ENCODE results near the gene PCDHGC4. TPM values are rescaled to one million over a fixed set of nuclear protein-coding genes. Genes with fewer than 3 reads are reported as not detected.
A peak's percentile ranks its signal among the peaks of the same experiment; 100 is the strongest.

PCDHGC4 gene
- total and polyA plus RNA-seq, 2 of the 8 experiments (the other 6 are each of a cell fraction or from before 2014, with no cell fraction given) = 2.1 to 2.4 TPM

DNA sequence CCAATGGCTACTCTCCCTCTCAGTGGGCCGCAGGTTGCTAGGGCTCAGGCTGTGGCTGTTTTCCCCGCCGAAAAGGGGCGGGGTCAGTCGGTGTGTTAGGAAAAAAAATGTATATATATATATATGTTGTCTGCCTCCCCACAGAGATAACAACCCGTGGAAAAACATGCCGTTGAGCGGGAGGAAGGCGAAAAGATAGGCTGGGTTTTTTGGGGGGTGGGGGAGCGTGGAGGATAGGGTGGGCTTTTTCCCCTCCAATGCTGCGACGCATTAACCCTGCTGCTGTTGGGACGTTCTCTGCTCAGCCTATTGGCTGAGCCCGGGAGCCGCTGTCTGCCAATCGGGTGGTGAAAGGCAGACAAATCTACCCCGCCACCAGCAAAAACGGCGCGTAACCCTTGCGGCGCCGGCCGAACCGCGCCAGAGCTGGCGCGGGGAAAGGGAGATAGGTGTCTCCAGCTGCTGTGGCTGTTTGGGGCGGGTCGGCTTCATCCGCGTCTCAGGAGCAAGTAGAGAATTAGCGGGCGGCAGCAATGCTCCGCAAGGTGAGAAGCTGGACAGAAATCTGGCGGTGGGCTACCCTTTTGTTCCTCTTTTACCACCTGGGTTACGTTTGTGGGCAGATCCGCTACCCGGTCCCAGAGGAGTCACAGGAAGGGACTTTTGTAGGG, at the start of gene PCDHGC4 (continued):
- TF ChIP-seq, protein P1, sequence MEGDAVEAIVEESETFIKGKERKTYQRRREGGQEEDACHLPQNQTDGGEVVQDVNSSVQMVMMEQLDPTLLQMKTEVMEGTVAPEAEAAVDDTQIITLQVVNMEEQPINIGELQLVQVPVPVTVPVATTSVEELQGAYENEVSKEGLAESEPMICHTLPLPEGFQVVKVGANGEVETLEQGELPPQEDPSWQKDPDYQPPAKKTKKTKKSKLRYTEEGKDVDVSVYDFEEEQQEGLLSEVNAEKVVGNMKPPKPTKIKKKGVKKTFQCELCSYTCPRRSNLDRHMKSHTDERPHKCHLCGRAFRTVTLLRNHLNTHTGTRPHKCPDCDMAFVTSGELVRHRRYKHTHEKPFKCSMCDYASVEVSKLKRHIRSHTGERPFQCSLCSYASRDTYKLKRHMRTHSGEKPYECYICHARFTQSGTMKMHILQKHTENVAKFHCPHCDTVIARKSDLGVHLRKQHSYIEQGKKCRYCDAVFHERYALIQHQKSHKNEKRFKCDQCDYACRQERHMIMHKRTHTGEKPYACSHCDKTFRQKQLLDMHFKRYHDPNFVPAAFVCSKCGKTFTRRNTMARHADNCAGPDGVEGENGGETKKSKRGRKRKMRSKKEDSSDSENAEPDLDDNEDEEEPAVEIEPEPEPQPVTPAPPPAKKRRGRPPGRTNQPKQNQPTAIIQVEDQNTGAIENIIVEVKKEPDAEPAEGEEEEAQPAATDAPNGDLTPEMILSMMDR (IDR thresholded peaks at IDR 0.05; ENCODE audit: control extremely low read depth in 1 of 3, insufficient read depth in 1 of 3, low read depth in 1 of 3, low read length in 3 of 3) = peak in 1 of 3 experiments; percentile 5; a peak in 1 of 4 replicates
- TF ChIP-seq TCF12 (IDR thresholded peaks at IDR 0.05; ENCODE audit: low read depth, low read length) (no peak), RAD21 (IDR thresholded peaks at IDR 0.05 in 1 of 2, conservative IDR thresholded peaks at IDR 0.05 in 1 of 2; ENCODE audit: low read depth in 2 of 2, low read length in 2 of 2) (peak in 1 of 2 experiments; percentile 10; a peak in 1 of 4 replicates), CBX8 (IDR thresholded peaks at IDR 0.05; ENCODE audit: borderline replicate concordance, low read depth, low read length) (no peak), YY1 (IDR thresholded peaks at IDR 0.05; ENCODE audit: low read depth, low read length) (no peak), BACH1 (IDR thresholded peaks at IDR 0.05; ENCODE audit: low read length) (no peak), SIN3A (conservative IDR thresholded peaks at IDR 0.05 in 1 of 2, IDR thresholded peaks at IDR 0.05 in 1 of 2; ENCODE audit: low read depth in 1 of 2, low read length in 2 of 2) (peak; percentile 28 to 60; a peak in 1 of 4 replicates), SP2 (IDR thresholded peaks at IDR 0.05; ENCODE audit: low read length) (no peak), TBP (IDR thresholded peaks at IDR 0.05; ENCODE audit: low read depth, low read length) (0 out of 2 replicates have a peak, but pooled peaks have one; percentile 18), RXRA (IDR thresholded peaks at IDR 0.05; ENCODE audit: insufficient read depth, low read depth, low read length) (no peak), TEAD4 (IDR thresholded peaks at IDR 0.05; ENCODE audit: low read depth, low read length) (no peak), CHD2 (IDR thresholded peaks at IDR 0.05; ENCODE audit: low read length) (no peak), ZNF274 (IDR thresholded peaks at IDR 0.05; ENCODE audit: borderline replicate concordance, extremely low read depth, low read length) (no peak), CTBP2 (IDR thresholded peaks at IDR 0.05; ENCODE audit: borderline replicate concordance, insufficient read depth, insufficient read length, low read length) (no peak), JUN (IDR thresholded peaks at IDR 0.05; ENCODE audit: low read depth, low read length) (no peak), RNF2 (IDR thresholded peaks at IDR 0.05; ENCODE audit: borderline replicate concordance, low read depth, low read length, missing control alignments, poor library complexity, severe bottlenecking) (no peak), RFX5 (IDR thresholded peaks at IDR 0.05; ENCODE audit: borderline replicate concordance, low read depth, low read length) (peak; percentile 63; the same call in 1 of the 2 replicates), KDM5A (IDR thresholded peaks at IDR 0.05; ENCODE audit: low read length) (no peak), PHF8 (conservative IDR thresholded peaks at IDR 0.05; ENCODE audit: low read depth, low read length) (0 out of 2 replicates have a peak, but pooled peaks have one; percentile 16)
- TF ChIP-seq, protein P2, sequence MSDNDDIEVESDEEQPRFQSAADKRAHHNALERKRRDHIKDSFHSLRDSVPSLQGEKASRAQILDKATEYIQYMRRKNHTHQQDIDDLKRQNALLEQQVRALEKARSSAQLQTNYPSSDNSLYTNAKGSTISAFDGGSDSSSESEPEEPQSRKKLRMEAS (IDR thresholded peaks at IDR 0.05) = no peak
